HG03439 (cell line): ENCODE measurements around the gene XRN2.
"Not testable (repeated sequence)": the region's sequence is repeated elsewhere in the genome, so short reads cannot be mapped to it uniquely, and the experiment has no call there.

Source experiments
- ATAC-seq: cut with Tn5 transposase; IDR thresholded peaks from one replicate; pipeline ENCODE4 v1.9.1; 2021; ENCODE audit warnings: mild to moderate bottlenecking, moderate library complexity; ENCODE audit not compliant: unreplicated experiment

Gene XRN2

DNA sequence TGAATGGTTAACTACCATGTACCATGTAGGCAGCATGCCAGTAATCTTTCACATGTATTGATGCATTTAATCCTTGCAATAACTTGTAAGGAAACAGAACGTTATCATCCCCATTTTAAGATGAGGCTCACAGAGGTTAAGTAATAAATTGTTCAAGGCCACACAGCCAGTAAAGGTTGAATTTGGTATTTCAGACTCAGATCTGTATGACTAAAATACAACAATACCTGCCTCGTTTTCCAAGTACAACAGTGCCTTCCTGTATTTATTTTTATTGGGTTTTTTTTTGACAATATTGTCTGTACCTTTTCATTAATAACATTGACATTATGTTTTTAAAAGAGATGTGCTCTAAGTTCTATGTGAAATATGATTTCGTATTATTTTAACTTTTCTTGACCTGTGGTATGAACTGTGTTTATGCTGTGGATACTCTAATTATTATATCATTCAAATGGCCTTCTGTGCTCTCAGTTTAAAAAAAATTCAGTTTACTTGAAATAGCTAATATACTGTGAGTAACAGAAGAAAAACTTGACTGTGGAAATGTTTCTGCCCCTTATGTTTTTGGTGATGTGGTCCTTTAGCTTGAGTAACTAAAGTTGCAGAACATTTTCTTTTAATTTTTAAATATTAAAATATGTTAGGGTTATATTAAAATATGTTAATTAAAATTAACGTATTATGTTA lies 39.7 kb downstream of the XRN2 start:
- no peak for ATAC-seq

DNA sequence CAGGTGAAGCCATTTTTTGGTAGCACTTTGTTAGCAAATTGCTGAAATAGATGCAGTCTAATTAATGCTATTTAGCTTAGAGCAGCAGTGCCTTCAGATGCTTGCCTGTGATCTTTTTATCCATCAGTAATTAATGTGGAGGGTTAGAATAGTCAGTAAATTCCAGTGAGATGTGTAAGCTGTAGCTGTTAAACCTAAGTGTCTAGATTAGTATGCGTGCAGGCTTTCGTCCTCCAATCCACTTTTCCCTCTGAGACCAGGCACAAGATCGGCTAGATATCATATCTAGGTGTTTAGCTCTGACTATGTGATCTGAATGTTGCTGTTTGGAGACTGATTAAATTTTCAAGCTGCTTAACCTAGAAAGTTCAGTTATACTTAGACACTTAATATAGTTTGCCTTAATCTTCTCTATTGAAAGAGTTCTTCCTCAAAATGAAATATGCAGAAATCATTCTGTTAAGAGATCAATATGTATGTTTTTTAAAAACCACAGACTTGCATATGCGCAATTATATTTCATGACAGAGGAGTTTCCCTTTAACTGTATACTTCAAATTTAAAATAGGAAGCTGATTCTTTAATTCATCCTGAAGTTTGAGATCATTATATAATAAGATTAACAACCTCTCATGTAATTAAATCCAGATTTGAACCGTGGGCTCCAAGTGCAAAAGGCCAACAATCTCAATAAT lies 41.2 kb downstream of the XRN2 start:
- no peak for ATAC-seq

DNA sequence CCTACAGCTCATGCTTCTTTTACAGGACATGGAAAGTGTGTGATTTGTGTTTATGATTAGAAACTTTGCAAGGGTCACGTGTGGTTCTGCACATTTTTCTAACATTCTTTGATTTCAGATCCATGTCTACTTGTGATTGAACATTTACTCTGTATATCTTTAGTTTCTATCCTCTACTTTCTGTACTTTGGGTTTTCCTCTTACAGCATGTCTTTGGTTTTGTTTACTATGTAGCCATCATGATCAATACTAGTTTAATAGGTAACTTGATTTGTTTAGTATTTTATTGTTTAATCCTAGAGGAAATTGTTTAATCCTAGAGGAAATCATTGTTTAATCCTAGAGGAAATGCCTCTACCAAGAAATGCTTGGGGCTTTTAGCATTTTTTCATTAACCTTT lies 41.8 kb downstream of the XRN2 start:
- no peak for ATAC-seq

DNA sequence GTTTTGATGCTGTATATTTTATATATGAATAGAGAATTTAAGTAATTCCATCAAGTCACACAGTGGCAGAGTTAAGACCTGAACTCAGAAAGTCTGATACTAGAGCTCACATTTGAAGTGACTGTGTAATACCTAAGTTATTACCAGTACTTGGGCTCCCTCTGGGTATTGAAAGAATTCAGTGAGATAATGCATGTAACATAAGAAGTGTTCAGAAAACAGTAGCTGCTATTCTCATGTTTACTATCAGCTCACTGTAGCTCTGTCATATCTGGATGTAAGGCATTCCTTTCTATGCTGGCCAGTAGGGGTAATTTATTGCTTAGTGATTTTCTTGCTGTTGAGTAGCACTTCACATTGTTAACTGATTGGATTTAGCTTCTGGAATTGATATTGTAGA lies 49.6 kb downstream of the XRN2 start:
- ATAC-seq = no peak

DNA sequence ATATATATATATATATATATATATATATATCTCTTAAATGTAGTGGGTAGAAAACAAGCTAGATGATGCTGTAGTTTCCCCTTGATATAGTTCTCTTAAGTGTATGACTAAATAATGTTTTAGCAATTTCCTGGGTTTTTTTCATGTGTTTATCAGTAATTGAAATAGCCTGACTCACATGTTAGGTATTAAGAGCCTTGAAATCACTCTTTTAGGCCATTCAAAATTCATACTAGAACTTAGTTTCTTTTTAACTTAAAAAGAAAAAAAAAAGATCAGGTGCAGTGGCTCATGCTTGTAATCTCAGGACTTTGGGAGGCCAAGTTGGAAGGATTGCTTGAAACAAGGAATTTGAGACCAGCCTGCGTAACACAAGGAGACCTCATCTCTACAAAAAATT lies 50.1 kb downstream of the XRN2 start:
- ATAC-seq = no peak

DNA sequence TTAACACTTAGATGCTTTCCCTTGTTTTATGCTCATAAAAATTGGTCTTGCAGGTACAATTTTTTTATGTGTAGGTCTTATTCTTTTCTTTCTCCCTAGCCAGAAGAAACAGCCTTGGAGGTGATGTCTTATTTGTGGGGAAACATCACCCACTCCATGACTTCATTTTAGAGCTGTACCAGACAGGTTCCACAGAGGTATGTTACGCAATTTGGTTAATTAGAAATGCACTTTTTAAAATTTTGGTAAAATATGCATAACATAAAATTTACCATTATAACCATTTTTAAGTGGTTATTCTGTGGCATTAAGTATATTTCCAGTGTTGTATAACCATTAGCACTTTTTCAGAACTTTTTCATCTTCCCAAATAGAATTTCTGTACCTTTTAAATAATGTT lies 52.9 kb downstream of the XRN2 start:
- ATAC-seq = no peak

DNA sequence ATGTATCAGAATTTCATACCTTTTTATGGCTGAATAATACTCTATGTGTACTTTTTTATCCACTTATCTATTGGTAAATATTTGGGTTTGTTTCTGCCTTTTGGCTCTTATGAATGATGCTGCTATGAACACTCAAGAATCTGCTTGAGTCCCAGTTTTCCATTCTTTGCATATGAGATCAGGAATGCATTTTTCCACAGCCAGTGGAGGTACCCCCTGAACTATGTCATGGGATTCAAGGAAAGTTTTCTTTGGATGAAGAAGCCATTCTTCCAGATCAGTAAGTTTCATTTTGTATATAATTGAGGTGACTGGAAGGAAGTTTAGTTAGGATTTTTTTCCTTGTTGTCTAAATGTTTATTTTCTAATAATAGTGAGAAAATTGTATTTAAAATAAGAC lies 53.3 kb downstream of the XRN2 start:
- ATAC-seq = no peak

DNA sequence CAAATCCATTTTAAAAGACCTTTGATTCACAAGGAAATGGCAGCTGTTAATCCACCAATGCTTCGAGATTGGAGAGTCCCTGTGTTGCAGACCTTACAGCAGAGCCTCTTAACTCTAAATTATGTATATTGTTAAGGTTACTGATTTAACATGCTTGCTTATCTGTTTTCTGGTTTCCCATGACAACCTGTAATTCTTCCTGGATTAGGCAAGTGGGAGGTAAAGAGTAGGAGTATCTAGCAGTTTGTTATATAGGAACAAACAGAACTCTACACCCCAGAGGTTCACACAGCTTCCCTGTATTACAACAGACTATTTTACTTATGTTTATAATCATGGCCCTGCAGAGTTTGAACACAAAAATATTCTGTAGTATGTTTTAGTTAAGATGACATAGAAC lies 54.7 kb downstream of the XRN2 start:
- ATAC-seq = no peak

DNA sequence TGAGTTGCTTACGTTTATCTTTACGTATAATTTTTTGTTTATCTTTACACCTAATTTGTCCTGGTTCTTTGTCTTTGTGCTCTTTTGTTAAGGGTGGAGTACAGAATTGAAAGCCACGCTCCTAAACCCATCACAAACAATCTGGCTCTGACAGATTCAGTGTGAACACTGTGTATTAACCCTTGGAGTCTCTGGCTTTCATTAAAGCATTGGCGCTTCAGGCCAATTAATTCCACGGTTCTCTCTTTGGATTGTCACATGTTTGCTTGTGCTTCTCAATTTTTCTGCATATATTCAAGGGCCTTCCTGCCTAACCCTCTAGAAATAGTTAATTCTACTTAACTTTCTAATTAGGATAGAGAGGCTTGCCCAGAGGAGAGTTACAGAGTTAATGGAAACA lies 55.6 kb downstream of the XRN2 start:
- ATAC-seq = no peak

DNA sequence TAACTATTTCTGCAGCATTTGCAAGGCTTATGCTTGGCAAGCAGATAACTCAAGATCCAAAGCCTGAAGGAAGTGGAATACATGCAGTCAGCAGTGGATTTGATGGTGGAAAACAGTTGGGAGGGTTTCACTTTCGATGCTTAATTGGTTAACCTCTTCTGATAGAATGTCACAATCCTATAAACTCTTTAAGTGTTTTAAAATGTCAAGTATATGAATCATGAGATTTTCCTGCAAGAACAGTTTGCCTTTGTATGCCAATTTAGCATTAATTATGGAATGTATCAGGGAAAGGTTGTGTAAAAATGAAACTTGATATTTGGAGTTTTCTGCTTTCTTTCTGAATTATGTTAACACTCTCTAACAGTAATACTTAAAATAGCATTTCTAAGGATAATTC lies 57.6 kb downstream of the XRN2 start:
- no peak for ATAC-seq

DNA sequence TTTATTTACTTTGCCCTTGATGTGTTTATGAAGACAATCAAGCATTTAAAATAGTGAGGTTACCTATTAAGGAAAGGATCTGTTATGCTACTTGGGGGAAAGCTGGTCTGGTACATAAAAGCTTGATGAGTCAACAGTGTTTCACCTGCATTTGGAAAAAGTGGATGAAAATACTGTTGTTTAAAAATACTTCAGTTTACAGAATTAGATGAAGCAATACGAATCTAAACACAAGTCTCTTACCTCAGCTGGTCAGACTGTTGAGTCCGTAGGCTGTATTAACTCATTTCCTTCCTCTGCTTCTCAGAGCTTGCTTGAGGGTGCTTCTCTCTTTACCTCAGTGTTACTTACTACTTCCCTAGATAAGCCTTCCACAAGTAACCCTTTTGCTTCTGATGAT lies 58.1 kb downstream of the XRN2 start:
- no peak for ATAC-seq

DNA sequence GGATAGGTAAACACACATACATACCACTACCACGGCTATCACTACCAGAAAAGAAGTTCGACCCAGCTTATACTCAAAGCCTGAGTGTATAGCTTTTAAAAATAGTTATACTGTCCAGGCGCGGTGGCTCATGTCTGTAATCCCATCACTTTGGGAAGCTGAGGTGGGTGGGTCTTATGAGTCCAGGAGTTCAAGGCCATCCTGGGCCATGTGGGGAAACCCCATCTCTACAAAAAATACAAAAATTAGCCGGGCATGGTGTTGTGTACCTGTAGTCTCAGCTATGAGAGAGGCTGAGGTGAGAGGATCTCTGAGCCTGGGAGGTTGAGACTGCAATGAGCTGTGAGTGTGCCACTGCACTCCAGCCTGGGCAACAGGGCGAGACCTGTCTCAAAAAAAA lies 61.3 kb downstream of the XRN2 start:
- no peak for ATAC-seq

DNA sequence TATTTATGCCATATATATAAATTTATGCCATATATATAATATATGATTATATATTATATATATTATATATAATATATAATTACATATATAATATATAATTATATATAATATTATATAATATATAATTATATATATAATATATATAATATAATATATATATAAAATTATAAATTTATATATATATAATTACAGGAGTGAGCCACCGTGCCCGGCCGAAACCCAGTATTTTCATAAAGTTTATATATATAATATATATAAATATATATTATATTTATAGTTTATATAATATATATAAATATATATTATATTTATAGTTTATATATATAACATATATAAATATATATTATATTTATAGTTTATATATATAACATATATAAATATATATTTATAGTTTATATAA lies 62.6 kb downstream of the XRN2 start:
- ATAC-seq = no peak

DNA sequence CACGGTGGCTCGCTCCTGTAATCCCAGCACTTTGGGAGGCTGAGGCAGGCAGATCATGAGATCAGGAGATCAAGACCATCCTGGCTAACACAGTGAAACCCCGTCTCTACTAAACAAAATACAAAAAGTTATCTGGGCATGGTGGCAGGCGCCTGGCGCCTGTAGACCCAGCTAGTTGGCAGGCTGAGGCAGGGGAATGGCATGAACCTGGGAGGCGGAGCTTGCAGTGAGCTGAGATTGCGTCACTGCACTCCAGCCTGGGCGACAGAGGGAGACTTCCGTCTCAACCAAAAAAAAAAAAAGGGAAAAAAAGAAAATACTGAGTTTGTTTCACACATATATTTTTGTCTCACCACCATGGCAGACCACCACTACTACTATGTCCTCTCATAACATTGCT lies 63.1 kb downstream of the XRN2 start:
- not testable (repeated sequence) for ATAC-seq

DNA sequence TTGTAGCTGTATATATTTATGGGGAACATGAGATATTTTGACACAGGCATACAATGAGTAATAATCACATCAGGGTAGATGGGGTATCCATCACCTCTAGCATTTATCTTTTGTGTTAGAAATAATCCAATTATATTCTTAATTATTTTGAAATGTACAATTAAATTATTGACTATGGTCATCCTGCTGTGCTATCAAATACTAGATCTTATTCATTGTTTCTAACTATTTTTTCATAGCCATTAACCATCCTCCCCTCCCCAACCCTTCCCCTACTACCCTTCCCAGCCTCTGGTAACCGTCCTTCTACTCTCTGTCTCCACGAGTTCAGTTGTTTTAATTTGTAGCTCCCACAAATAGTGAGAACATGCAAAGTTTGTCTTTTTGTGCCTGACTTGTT lies 65.7 kb downstream of the XRN2 start:
- no peak for ATAC-seq

DNA sequence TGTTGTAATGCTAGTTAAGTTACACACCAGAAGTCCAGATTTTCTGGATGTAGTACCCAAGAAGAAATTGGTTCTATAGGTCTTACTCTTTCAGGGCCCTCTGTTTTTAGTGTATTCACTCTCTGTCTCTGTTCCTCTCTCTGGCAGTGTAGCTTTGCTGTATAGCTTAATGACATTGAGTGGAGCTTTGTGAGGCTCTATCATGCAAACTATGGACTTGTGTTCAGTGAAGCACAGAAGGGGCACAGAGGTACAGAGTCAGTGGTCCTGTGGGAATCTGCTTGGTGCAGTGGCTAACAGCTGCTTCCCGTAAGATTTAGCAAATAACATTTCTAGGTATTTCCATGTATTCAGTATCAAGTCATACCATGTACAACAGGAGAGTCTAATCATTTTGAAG lies 68.1 kb downstream of the XRN2 start:
- no peak for ATAC-seq

DNA sequence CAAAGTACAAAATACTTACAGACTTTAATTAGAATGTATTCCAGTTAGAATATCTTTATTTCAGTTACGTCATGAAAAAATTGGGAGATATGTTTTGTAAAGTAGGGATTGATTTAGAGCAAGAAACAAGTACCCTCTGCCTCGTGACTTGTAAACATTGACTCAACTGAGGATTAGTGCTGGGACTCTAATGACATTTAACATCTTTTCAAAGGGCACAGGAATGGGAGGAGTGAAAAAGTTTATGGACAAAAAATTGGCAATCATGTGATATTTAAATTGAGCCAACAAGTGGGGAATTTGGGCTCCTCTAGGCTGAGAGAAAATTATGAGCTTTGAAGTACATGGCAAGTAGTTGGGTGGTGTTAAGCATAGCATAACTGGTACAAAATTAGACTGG lies 68.9 kb downstream of the XRN2 start:
- no peak for ATAC-seq

DNA sequence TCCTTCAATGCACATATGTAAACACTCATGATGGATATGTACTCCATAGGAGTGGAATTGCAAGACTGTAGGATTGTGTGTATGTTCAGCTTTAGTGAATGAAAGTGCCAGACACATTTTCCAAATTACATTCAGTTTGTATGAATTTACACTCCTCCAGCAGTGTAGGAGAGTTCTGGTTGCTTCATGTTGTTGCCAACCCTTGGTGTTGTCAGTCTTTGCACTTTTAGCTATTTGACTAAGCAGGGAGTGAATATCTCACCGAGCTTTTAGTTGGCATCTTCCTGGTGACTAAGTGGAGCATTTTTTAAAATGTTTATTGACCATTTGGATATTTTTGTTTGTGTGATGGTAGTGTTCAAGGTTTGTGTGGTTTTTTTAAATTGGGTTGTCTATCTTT lies 70.3 kb downstream of the XRN2 start:
- no peak for ATAC-seq

DNA sequence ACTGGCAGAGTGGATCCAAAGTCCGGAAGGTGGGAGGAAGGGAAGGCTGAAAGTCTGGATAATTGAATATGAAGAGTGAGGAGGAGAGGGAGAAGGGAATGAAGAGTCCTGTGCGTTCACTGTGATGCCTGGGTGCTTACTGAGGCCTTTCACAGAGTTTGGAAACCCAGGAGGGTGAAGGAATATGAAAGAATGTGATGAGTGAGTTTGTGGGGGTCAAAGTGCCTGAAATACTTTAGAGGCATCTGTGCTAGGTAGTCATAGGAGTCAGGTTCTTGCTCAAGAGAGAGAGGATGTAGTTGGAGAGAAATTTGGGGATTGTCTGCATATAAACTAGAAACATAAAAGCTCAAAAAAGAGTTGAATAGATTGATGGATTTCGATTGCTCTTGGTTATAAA lies 73.5 kb downstream of the XRN2 start:
- ATAC-seq = no peak

DNA sequence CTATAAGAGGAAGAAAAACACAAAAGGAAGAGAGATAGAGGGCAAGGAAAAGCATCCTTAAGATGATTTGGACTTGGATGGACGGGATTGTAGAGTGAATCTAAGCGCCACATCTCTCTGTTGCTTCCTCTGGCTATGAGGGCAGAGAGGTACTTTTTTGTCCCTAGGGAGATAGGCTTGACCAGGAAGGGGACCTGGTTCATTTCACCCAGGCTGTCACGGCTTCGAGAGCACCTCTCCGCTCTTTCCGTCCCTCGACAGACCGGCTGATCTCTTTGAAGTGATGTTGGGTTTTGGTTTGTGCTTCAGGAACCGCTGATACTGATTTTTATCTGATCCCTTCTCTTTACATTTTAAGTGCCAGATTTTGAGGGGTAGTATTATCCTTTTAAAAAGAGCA lies 74.6 kb downstream of the XRN2 start:
- ATAC-seq = no peak

DNA sequence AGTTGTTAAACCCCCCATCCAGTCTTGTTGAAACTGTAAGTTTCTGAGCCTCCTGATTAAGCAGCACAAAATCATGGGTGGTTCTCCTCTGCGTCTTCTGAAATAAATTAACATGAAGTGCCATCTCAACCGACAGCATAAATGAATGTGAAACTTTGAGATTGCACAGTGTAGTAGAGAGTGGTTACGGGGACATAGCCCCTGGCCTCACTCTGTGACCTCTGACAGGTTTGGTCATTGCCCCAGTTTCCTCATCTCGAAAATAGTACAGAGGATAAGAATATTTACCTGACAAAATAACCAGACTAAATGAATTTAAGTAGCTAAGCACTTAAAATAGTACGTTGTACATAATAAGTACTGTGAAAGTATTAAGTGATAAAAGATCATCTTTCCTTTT lies 75.1 kb downstream of the XRN2 start:
- no peak for ATAC-seq

DNA sequence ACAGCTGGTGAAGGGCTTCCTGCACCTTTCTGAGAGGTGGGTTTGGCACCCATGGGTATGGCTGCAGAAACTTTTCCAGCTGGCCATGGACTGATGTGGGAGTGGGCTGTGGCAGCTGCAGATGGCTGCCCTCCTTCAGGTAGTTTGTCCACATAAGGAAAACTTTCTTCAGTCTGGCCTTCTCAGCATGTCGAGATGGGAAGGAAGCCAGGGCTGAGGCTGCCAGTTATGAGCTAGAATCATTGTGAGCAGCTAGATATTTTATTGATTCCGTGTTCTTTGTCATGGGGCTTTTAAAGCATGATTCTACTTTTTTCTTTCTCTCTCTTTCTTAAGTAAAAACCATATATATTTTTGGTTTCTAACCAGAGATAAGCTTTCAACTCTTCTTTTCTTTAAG lies 77.6 kb downstream of the XRN2 start:
- ATAC-seq = no peak

DNA sequence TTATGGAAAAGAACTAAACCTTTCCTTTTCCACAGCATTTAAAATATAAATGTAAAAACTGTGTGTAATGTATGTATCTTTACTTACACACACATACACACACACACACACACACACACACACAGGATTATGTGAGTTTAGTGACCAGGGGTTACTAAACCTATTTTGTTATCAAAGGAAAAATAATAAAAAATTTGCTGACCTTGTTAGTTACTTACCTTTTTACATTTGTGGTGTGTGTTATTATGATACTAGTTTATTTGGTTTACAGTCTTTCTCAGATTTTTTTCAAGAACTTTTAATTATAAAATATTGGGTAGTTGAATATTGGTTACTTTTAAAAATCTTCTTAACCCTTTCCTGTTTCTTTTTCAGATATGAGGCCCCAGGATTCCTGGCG lies 78.5 kb downstream of the XRN2 start:
- no peak for ATAC-seq
